ENCODE data around the gene TLK2.
"Not testable (repeated sequence)": the region's sequence is repeated elsewhere in the genome, so short reads cannot be mapped to it uniquely, and the experiment has no call there.

TLK2 gene

DNA sequence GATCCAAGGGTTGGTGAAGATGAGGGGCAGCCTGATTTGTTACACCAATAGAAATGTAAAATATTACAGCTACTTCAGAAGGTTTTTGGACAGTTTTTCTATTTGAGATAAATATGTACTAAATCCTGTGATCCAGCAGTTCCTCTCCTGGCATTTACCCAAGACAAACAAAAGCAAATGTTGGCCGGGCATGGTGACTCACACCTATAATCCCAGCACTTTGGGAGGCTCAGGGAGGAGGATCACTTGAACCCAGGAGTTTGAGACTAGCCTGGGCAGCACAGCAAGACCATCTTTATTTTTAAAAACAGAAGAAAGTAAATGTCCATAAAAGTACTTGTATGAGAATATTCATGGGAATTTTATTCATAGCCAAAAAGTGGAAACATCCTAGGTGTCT lies 84.0 kb downstream of the TLK2 start:
- DNase-seq, result no peak

- no peak for DNase-seq
These were observed 87.2 kb downstream of the TLK2 start for GRCh38 chr17:62565817-62566216.

- DNase-seq, result no peak
These were observed 88.5 kb downstream of the TLK2 start for GRCh38 chr17:62566996-62567578.

- no peak for DNase-seq
These were observed 93.9 kb downstream of the TLK2 start for GRCh38 chr17:62572488-62572887.

- DNase-seq, result no peak
These were observed 94.3 kb downstream of the TLK2 start for GRCh38 chr17:62572888-62573401.

DNA sequence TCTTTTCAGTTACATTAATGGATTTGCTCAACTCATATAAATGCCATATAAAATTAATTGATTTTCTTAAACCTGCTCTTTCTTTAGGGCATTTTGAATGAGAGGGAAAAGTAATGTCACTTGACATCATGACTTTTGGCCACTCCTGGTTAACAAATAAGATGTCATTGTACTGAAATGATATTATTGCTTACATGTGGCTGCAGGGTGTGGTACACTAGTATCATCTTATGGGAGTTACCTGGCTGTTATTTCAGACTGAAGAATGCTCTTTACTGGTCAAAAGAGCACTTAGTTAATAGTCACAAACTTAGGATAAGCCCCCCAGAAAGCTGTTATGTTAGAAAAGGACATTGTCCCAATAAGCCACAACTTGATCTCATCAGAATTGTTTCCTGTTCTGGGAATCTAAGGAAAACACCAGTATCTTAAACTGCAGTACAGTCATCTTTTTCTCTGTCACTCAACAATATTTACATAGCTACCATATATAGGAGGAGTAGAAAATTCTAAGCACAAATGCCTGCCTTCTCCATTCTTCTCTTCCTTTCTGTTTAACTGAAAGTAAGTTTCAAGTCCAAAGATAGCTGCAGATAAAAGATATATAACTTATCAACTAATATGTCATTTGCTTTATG lies 95.0 kb downstream of the TLK2 start:
- no peak for DNase-seq

DNA sequence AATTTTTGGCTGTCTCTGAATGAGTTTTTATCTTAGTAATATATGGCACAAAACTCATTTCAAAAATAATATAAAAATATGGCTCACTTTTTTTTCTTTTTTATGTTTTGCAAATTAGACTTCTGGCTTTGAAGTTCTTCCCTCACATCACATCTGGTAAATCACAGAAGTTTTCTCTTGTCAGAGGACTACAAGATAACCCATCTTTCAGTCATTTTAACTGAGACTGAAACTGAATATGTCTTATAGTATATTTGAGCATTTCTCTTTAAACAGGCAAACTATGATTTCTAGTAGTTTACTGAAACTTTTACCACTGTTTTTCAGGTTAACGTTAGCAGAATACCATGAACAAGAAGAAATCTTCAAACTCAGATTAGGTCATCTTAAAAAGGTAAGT lies 97.8 kb downstream of the TLK2 start:
- DNase-seq, result no peak

DNA sequence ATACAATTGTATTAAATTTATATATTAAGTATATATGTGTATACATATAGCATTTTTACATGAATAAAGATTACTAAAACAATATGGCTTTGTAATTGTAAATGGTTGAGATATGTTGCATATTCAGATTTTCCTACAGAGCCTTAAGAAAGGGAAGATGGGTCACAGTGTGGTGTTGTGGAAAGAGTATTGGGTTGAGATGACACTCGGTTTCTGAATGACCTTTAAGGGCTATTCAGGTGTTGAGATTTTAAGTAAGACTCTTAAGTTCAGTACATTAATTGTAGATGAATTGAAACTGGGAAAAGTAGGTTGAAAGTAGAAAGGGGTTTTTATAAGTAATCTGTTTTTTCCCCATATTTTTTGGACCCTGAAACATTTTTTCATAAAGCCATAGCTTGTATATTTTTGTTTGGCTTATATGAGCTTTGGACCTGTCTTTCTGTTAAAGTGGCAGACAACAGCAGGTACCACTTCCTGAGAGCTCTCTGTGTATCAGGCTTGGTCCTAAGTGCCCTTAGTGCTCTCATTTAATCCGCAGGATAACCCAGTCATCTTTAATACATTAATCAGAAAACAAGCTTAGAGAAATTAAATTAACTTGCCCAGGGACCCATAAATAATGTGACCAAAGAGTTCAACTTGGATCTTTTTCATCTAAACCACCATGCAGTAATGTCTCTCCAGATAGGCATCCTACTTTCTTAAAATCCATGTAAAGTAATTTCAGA lies 100.3 kb downstream of the TLK2 start:
- no peak for DNase-seq

GRCh38 chr17:62580947-62581346 lies 102.3 kb downstream of the TLK2 start:
- DNase-seq, result no peak

GRCh38 chr17:62581764-62582163 lies 103.1 kb downstream of the TLK2 start:
- no peak for DNase-seq

DNA sequence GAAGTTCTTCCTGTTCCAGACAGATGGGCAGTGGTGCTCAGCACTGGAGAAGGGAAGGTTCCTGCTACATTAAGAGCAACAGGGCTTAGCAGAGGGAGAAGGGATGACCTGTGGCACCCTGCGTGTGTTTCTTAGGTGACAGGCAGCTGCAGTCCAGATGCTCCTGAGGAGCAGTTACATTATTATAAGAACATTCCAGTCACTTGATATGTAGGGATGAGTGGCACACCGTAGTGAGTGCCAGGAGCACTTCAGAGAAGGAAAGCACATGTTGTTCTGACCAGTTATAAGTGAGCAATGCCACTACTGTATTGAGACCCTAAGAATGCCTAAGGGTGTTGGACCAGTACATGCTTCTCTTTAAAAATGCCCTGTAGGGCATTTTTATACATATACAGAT lies 108.9 kb downstream of the TLK2 start:
- no peak for DNase-seq

DNA sequence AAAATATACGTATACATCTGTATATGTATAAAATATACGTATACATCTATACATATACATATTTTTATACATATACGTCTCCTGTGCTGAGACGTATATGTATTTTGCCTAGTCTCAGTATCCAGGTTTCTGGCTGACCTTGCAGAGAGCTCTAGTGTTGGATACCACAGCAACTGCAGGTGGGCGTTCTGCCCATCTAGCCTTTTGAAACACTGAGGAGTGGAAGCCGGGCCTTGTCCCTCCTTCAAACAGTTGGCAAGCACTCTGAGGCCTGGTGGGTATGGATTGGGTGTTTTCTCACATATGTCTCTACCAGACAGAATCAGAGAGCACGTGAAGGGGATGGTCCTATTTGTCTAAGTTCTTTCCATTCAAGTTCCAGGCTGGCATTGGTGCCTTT lies 109.5 kb downstream of the TLK2 start:
- DNase-seq, result no peak

- no peak for DNase-seq
These were observed 112.7 kb downstream of the TLK2 start for GRCh38 chr17:62591333-62591732.

DNA sequence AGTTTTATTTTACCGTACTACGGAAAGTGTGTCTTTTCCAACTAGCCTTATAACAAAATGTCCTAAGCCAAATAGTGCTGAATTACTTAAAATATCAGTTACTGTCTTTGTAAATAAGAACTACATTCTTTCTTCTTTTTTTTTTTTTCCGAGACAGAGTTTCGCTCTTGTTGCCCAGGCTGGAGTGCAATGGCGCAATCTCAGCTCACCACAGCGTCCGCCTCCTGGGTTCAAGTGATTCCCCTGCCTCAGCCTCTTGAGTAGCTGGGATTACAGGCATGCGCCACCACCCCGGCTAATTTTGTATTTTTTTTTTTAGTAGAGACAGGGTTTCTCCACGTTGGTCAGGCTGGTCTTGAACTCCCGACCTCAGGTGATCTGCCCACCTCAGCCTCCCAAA lies 113.2 kb downstream of the TLK2 start:
- not testable (repeated sequence) for DNase-seq

DNA sequence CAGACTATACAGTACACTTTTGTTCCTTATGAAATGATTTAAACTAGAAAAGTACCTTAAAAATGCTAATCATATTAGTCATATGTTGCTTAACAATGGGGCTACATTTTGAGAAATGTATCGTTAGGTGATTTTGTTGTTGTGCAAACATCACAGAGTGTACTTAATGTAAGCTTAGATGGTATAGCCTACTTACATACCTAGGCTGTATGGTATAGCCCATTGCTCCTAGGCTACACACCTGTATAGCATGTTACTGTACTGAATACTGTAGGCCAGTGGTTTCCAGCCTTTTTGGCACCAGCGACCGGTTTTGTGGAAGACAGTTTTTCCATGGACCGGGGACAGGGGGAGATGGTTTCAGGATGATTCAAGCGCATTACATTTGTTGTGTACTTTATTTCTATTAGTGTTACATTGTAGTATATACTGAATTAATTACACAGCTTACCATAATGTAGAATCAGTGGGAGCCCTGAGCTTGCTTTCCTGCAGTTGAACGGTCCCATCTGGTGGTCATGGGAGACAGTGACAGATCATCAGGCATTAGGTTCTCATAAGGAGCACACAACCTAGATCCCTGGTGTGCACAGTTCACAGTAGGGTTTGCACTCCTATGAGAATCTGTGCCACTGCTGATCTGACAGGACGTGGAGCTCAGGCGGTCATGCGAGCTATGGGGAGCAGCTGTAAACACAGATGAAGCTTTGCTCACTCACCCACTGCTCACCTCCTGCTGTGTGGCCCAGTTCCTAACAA lies 113.9 kb downstream of the TLK2 start:
- DNase-seq, result no peak

DNA sequence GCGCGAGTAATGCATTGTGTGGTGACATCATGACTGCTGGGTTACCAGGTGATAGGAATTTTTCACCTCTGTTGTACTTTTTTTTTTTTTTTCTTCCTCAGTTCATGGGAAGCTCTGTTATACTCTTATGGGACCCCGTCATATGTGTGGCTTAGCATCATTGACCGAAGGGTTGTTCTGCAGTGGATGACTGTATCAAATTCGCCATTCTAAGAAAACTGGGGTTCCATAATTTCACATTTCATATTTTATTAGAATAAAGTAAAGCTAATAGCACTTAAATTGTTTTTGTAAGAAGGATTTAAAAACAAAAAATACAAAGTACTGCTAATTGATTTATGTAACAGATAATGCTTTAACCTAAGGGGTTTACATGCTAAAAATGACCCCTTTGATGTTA lies 116.9 kb downstream of the TLK2 start:
- DNase-seq, result no peak

DNA sequence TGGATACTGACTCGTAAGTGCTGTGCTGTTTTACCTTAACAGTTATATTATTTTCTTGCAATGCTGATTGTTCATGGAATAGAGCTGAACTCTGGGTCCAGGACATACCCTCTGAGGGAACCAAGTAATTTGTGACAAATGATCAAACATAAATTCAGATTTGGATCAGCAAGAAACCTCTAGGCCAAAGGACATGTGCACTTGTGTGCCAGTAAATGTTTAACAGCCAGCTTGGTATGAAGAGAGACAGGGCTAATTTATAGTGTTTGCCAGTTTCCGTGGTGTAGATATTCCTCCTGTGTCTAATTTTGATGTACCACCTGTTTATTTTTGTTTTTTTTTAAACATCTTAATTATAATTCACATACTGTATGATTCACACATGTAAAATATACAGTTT lies 118.0 kb downstream of the TLK2 start:
- no peak for DNase-seq

DNA sequence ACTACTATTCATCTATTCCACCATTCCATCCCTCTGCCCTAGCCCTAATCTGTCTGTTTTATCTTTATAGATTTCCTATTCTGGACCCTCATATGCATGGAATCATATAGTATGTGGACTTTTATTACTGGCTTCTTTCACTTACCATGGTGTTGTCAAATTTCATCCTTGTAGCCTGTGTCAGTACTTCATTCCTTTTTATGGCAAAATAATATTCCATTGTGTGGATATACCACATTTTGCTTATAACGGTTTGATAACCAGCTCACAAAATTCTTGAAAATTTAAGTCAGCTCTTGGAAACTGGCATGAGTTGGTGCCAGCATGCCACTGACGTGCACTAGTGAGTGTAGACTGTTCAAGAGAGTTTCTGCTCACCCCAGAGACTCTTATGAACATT lies 118.5 kb downstream of the TLK2 start:
- DNase-seq, result no peak

- DNase-seq, result no peak
These were observed 119.3 kb downstream of the TLK2 start for GRCh38 chr17:62597920-62598319.

- DNase-seq, result no peak
These were observed 121.5 kb downstream of the TLK2 start for GRCh38 chr17:62599964-62600657.

- DNase-seq, result no peak
These were observed 122.2 kb downstream of the TLK2 start for GRCh38 chr17:62600805-62601204.

GRCh38 chr17:62601471-62601870 lies 122.8 kb downstream of the TLK2 start:
- no peak for DNase-seq

- DNase-seq, result not testable (repeated sequence)
These were observed 125.2 kb downstream of the TLK2 start for GRCh38 chr17:62603783-62604182.

All from stimulated activated CD4-positive, alpha-beta T cell treated with anti-CD3 and anti-CD28 coated beads, Interleukin-1b, Interleukin-23, amount 100 ng/mL, for 48 hours (primary cell).